HepG2 (cell line): ENCODE results near the gene CCNI2. TPM values are rescaled to one million over a fixed set of nuclear protein-coding genes. Genes with fewer than 3 reads are reported as not detected.
A peak's percentile ranks its signal among the peaks of the same experiment; 100 is the strongest.

ENCODE experiments used
- ATAC-seq: fragments of 200-7000 bp; cut with Tn5 transposase; 3 replicates; pipeline ENCODE4 v1.9.1; 2020; ENCODE audit warnings: mild to moderate bottlenecking, moderate library complexity
- BruUV-seq: library from RNA; stranded (reverse); fragments of 400-500 nt; replicated peaks from 2 replicates; lab custom pipeline; 2021; lab: Mats Ljungman, UMichigan
- CTCF ChIA-PET: fragments of 300-600 bp; formaldehyde crosslinking; extraction: SDS; loops from one replicate; lab custom pipeline; 2021; ENCODE audit warnings: low total read pairs, inconsistent platforms, low intra/inter-chr PET ratio; lab: Yijun Ruan, JAX
- POLR2A ChIA-PET: fragments of 350-600 bp; sonication (Branson Sonifier 250); formaldehyde crosslinking; loops from one replicate; lab custom pipeline; 2020; ENCODE audit warnings: antibody characterized with exemption, inconsistent platforms; lab: Yijun Ruan, JAX
- DNase-seq: peaks from one replicate; pipeline ENCODE4 v3.0.0-alpha.2; 2015; ENCODE audit warnings: low spot score
- FAIRE-seq: peaks from 3 replicates; lab custom pipeline; 2011; peaks lifted over from hg19 to GRCh38; lab: Jason Lieb, UNC
- H2AFZ ChIP-seq: one replicate; pipeline ENCODE4 v1.6.1; 2011; ENCODE audit warnings: low read length, inconsistent platforms
- H3K27ac ChIP-seq: fragments of 300-600 bp; 3 replicates; pipeline ENCODE4 v1.8.0; 2011; ENCODE audit warnings: mixed run types, mild to moderate bottlenecking, mixed read lengths, low read length, inconsistent platforms; ENCODE audit not compliant: insufficient read depth; ENCODE audit errors: extremely low read length
- H3K27me3 ChIP-seq, 2 experiments: fragments of 200-600 bp in 1 of 2; 2 replicates in 1 of 2; 3 replicates in 1 of 2; pipeline versions ENCODE4 v1.6.0 to v1.8.0; 2011; ENCODE audit warnings: low read length in 2 of 2, mild to moderate bottlenecking in 2 of 2, moderate library complexity in 2 of 2, inconsistent platforms in 1 of 2; ENCODE audit not compliant: insufficient read depth in 2 of 2, control insufficient read depth in 1 of 2
- H3K36me3 ChIP-seq, 2 experiments: fragments of 200-600 bp in 1 of 2; replicated peaks in 1 of 2; 2 replicates in 1 of 2; 3 replicates in 1 of 2; pipeline versions ENCODE4 v1.5.1 to v1.8.0; 2011; ENCODE audit warnings: low read length in 2 of 2, inconsistent platforms in 1 of 2; ENCODE audit not compliant: insufficient read depth in 2 of 2, control insufficient read depth in 1 of 2
- H3K4me1 ChIP-seq: 2 replicates; pipeline ENCODE4 v1.5.1; 2012; ENCODE audit warnings: low read length, inconsistent platforms; ENCODE audit not compliant: insufficient read depth
- H3K4me2 ChIP-seq: 2 replicates; pipeline ENCODE4 v1.6.0; 2011; ENCODE audit warnings: low read depth, low read length, inconsistent platforms
- H3K4me3 ChIP-seq, 3 experiments: fragments of 200-600 bp in 1 of 3; sonication (generic), shearing (Covaris generic) in 1 of 3; replicated peaks in 1 of 3; 2 replicates each; pipeline ENCODE4 v1.5.1; 2011 to 2016; ENCODE audit warnings: low read length in 3 of 3, inconsistent platforms in 2 of 3, low read depth in 2 of 3, mild to moderate bottlenecking in 2 of 3, control low read depth in 1 of 3, mixed read lengths in 1 of 3; ENCODE audit not compliant: insufficient read depth in 1 of 3
- H3K79me2 ChIP-seq: one replicate; pipeline ENCODE4 v1.6.1; 2011; ENCODE audit warnings: low read length, inconsistent platforms; ENCODE audit not compliant: insufficient read depth
- H3K9ac ChIP-seq: 2 replicates; pipeline ENCODE4 v1.6.0; 2011; ENCODE audit warnings: mild to moderate bottlenecking, low read depth, low read length, inconsistent platforms; ENCODE audit not compliant: insufficient read depth
- H3K9me3 ChIP-seq: 2 replicates; pipeline ENCODE4 v1.5.1; 2012; ENCODE audit warnings: mild to moderate bottlenecking, low read length
- H4K20me1 ChIP-seq: 2 replicates; pipeline ENCODE4 v1.6.0; 2011; ENCODE audit warnings: inconsistent platforms, mild to moderate bottlenecking, low read length, moderate library complexity; ENCODE audit not compliant: insufficient read depth
- ATF1 ChIP-seq: IDR thresholded peaks from 2 replicates; pipeline ENCODE4 v1.6.1; 2016; ENCODE audit warnings: mild to moderate bottlenecking, control low read depth
- HNRNPK ChIP-seq: fragments of 200-400 bp; formaldehyde crosslinking; IDR thresholded peaks from 2 replicates; pipeline ENCODE4 v1.6.1; 2018; ENCODE audit warnings: low read length, low read depth, moderate library complexity, mild to moderate bottlenecking; ENCODE audit not compliant: poor library complexity, severe bottlenecking
- KDM3A ChIP-seq: IDR thresholded peaks from 2 replicates; pipeline ENCODE4 v1.6.1; 2018; ENCODE audit warnings: low read depth, missing compliant biosample characterization
- TP53 ChIP-seq: sonication (generic); formaldehyde crosslinking; conservative IDR thresholded peaks from 2 replicates; pipeline ENCODE4 v1.4.0; 2020; ENCODE audit warnings: missing genetic modification reagents
- ZNF749 ChIP-seq: sonication (generic); formaldehyde crosslinking; IDR thresholded peaks from 2 replicates; pipeline ENCODE4 v1.8.0; 2022; ENCODE audit warnings: mild to moderate bottlenecking, missing genetic modification reagents, moderate library complexity, borderline replicate concordance
- ZNF772 ChIP-seq: sonication (generic); formaldehyde crosslinking; IDR thresholded peaks from 2 replicates; pipeline ENCODE4 v1.5.0; 2020; ENCODE audit warnings: mild to moderate bottlenecking, missing genetic modification reagents
- WGBS: methylation state at CpG from one replicate; pipeline ENCODE4 v1.1.6; 2017; ENCODE audit warnings: low lambda C conversion rate; 5-methylcytosine and 5-hydroxymethylcytosine counted together
- in situ Hi-C: cut with HindIII; loops from 2 replicates; pipeline ENCODE4 v1.10.0; 2017; ENCODE audit warnings: low pct_unique_long_range_greater_than_20kb; ENCODE audit not compliant: extremely low pct_ligation_motif_present
- intact Hi-C: fragments of 100-400 bp; cut with micrococcal nuclease; formaldehyde crosslinking; loops from one replicate; pipeline ENCODE4 v1.10.0; 2022; ENCODE audit not compliant: unreplicated experiment
- polyA plus RNA-seq, 8 experiments: library from polyadenylated mRNA; depleted of rRNA in 3 of 8; stranded (reverse) in 7 of 8; unstranded in 1 of 8; fragments of >200 nt; fragmentation: Illumina TruSeq in 4 of 8; extraction: Trizol in 4 of 8; gene quantifications; 2 replicates each; pipeline versions ENCODE4 v1.2.1 to v1.2.3, GENCODE V29; 2011 to 2016; ENCODE audit warnings: low read depth in 4 of 8, missing spikeins in 1 of 8, mixed read lengths in 1 of 8; ENCODE audit not compliant: insufficient read depth in 1 of 8
- total RNA-seq, 5 experiments: library from RNA; depleted of rRNA; stranded (reverse); fragments of >200 nt; fragmentation: Illumina TruSeq; extraction: Trizol; gene quantifications; 2 replicates each; pipeline ENCODE4 v1.2.3, GENCODE V29; 2016; ENCODE audit warnings: low read depth in 1 of 5
- TF ChIP-seq, protein P1 (sequence below): sonication (generic); formaldehyde crosslinking; conservative IDR thresholded peaks from 2 replicates; pipeline ENCODE4 v1.8.0; 2022; ENCODE audit warnings: low read depth, missing genetic modification reagents
- TF ChIP-seq, protein P2 (sequence below): sonication (generic); formaldehyde crosslinking; IDR thresholded peaks from 2 replicates; pipeline ENCODE4 v1.8.0; 2022; ENCODE audit warnings: missing genetic modification reagents, mild to moderate bottlenecking, inconsistent platforms, borderline replicate concordance
- TF ChIP-seq, protein P3 (sequence below): sonication (generic); formaldehyde crosslinking; IDR thresholded peaks from 2 replicates; pipeline ENCODE4 v1.4.0; 2020; ENCODE audit warnings: missing genetic modification reagents
- TF ChIP-seq, protein P4 (sequence below): sonication (generic); formaldehyde crosslinking; IDR thresholded peaks from 2 replicates; pipeline ENCODE4 v1.9.0; 2022; ENCODE audit warnings: low read depth, missing genetic modification reagents

The CCNI2 gene
- total and polyA plus RNA-seq, 2 of the 13 experiments (the other 11 are each of a cell fraction or from before 2014, with no cell fraction given), result not detected

DNA sequence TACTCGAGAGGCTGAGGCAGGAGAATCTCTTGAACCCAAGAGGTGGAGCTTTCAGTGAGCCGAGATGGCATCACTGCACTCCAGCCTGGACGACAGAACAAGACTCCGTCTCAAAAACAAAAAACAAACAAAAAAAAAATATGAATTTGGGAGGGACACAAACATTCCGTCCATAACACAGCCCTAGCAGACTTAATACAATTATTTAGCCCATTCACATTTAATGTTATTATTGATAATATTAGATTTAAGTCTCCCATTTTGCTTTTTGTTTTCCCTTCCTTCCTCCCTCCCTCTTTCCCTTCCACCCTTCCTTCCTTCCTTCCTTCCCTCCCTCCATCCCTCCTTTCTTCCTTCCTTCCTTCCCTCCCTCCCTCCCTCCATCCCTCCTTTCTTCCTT is 4.6 kb upstream of the CCNI2 start:
- Histone ChIP-seq H3K9ac (no peak overlapping the region), H2AFZ (no peak overlapping the region), H3K9me3 (no peaks in the 10 kb centered on the region), H4K20me1 (no peaks in the 10 kb centered on the region), H3K27ac (no peak overlapping the region), H3K79me2 (no peaks in the 10 kb centered on the region), H3K36me3 (no peaks in the 10 kb centered on the region), H3K4me1 (peaks cover 15% of the 10 kb centered on the region), H3K4me3 (no peak overlapping the region), H3K4me2 (no peak overlapping the region), H3K27me3 (no peaks in the 10 kb centered on the region)
- WGBS, result 38% methylated on average over 5 of the region's 5 CpGs
- peak; percentile 82 for TF ChIP-seq HNRNPK
- no peak for TF ChIP-seq TP53
- ATAC-seq (no peak), FAIRE-seq (no peak), DNase-seq (no peak)
- intact Hi-C loops, result no loop called here
- BruUV-seq, result no TSS peak
- in situ Hi-C loops, result loop anchor here (10.0 kb wide), 1 partner anchor 142 kb away; no protein-coding TSS in a partner anchor
- ChIA-PET POLR2A (no interaction called here), CTCF (no interaction called here)

DNA sequence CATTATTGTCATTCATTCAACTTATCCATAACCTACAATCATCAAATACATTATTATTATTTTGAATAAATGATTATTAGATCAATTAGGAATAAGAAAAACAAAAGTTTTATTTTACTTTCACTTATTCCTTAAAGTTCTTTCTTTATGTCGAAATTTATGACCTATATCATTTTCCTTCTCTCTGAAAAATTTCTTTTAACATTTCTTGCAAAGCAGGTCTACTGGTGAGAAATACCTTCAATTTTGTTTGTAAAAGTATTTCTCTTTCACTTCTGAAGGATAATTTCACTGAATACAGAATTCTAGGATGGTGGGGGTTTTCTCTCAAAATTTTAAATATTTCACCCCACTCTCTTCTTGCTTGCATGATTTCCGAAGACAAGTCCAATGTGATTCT is 2.6 kb upstream of the CCNI2 start:
- POLR2A ChIA-PET, result no interaction called here
- 56% methylated on average over 2 of the region's 2 CpGs for WGBS
- no peaks in the 10 kb centered on the region for H3K36me3 ChIP-seq
- H3K4me3 ChIP-seq, result no peak overlapping the region
- ATAC-seq, result no peak
- in situ Hi-C loops, result loop anchor here (10.0 kb wide), 1 partner anchor 140 kb away; no protein-coding TSS in a partner anchor
- H3K27ac ChIP-seq, result no peak overlapping the region
- H2AFZ ChIP-seq, result no peak overlapping the region
- no peak for DNase-seq
- no peaks in the 10 kb centered on the region for H4K20me1 ChIP-seq
- no peaks in the 10 kb centered on the region for H3K9me3 ChIP-seq
- BruUV-seq, result no TSS peak
- FAIRE-seq, result no peak
- H3K4me1 ChIP-seq, result no peaks in the 10 kb centered on the region; the same call in 1 of the 2 replicates
- no peaks in the 10 kb centered on the region for H3K79me2 ChIP-seq
- no peak overlapping the region for H3K4me2 ChIP-seq
- H3K27me3 ChIP-seq, result no peaks in the 10 kb centered on the region
- no peak overlapping the region for H3K9ac ChIP-seq
- intact Hi-C loops, result no loop called here
- CTCF ChIA-PET, result no interaction called here
- TF ChIP-seq, protein P1, sequence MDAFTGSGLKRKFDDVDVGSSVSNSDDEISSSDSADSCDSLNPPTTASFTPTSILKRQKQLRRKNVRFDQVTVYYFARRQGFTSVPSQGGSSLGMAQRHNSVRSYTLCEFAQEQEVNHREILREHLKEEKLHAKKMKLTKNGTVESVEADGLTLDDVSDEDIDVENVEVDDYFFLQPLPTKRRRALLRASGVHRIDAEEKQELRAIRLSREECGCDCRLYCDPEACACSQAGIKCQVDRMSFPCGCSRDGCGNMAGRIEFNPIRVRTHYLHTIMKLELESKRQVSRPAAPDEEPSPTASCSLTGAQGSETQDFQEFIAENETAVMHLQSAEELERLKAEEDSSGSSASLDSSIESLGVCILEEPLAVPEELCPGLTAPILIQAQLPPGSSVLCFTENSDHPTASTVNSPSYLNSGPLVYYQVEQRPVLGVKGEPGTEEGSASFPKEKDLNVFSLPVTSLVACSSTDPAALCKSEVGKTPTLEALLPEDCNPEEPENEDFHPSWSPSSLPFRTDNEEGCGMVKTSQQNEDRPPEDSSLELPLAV (CRISPR knock-in tag), result no peak
- TF ChIP-seq ATF1 (CRISPR knock-in tag) (no peak), ZNF749 (CRISPR knock-in tag) (no peak), ZNF772 (CRISPR knock-in tag) (no peak), KDM3A (CRISPR knock-in tag) (no peak)
- TF ChIP-seq, protein P2, sequence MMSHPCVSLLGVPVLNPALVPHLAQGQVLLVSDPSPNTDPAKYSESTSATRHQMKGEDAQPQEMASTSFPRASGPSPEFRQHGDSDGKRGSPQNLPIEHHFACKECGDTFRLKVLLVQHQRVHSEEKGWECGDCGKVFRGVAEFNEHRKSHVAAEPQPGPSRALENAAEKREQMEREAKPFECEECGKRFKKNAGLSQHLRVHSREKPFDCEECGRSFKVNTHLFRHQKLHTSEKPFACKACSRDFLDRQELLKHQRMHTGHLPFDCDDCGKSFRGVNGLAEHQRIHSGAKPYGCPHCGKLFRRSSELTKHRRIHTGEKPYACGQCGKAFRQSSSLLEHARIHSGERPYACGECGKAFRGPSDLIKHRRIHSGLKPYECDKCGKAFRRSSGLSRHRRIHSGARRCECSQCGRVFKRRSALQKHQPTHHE (CRISPR knock-in tag), result no peak
- TF ChIP-seq, protein P3, sequence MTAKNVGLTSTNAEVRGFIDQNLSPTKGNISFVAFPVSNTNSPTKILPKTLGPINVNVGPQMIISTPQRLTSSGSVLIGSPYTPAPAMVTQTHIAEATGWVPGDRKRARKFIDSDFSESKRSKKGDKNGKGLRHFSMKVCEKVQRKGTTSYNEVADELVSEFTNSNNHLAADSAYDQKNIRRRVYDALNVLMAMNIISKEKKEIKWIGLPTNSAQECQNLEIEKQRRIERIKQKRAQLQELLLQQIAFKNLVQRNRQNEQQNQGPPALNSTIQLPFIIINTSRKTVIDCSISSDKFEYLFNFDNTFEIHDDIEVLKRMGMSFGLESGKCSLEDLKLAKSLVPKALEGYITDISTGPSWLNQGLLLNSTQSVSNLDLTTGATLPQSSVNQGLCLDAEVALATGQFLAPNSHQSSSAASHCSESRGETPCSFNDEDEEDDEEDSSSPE (CRISPR knock-in tag), result no peak
- TF ChIP-seq, protein P4, sequence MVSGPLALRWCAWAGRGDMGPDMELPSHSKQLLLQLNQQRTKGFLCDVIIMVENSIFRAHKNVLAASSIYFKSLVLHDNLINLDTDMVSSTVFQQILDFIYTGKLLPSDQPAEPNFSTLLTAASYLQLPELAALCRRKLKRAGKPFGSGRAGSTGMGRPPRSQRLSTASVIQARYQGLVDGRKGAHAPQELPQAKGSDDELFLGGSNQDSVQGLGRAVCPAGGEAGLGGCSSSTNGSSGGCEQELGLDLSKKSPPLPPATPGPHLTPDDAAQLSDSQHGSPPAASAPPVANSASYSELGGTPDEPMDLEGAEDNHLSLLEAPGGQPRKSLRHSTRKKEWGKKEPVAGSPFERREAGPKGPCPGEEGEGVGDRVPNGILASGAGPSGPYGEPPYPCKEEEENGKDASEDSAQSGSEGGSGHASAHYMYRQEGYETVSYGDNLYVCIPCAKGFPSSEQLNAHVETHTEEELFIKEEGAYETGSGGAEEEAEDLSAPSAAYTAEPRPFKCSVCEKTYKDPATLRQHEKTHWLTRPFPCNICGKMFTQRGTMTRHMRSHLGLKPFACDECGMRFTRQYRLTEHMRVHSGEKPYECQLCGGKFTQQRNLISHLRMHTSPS (CRISPR knock-in tag), result no peak
